Testis (tissue), 3 donors: ENCODE data around the gene OSCP1. TPM values are rescaled to one million over a fixed set of nuclear protein-coding genes. Genes with fewer than 3 reads are reported as not detected.

Experiments
- DNase-seq: peaks from one replicate; pipeline ENCODE4 v3.0.0-alpha.2; 2019
- H3K27ac ChIP-seq, 2 donors: fragments of 200-600 bp; sonication (generic); one replicate each; pipeline ENCODE4 v1.5.1; 2019
- H3K27me3 ChIP-seq: fragments of 200-600 bp; sonication (generic); one replicate; pipeline ENCODE4 v1.5.1; 2019
- H3K36me3 ChIP-seq: fragments of 200-600 bp; sonication (generic); one replicate; pipeline ENCODE4 v1.5.1; 2017; ENCODE audit warnings: low read depth; ENCODE audit errors: missing control alignments
- H3K4me1 ChIP-seq: fragments of 200-600 bp; sonication (generic); one replicate; pipeline ENCODE4 v1.5.1; 2019
- H3K4me3 ChIP-seq, 2 donors: fragments of 200-600 bp; sonication (generic); one replicate each; pipeline ENCODE4 v1.5.1; 2017 to 2019
- H3K9me3 ChIP-seq: fragments of 200-600 bp; sonication (generic); one replicate; pipeline ENCODE4 v1.5.1; 2017
- POLR2A ChIP-seq: fragments of 450-650 bp; IDR thresholded peaks from one replicate; pipeline ENCODE4 v1.6.1; 2017; ENCODE audit warnings: antibody characterized with exemption, mild to moderate bottlenecking, moderate library complexity
- WGBS, 2 donors: methylation state at CpG; one replicate each; pipeline ENCODE4 v1.1.5; 2018; 5-methylcytosine and 5-hydroxymethylcytosine counted together
- intact Hi-C: fragments of 100-400 bp; cut with DNase I; formaldehyde crosslinking; loops from one replicate; pipeline ENCODE4 v1.15.1; 2023; ENCODE audit warnings: low total_unique reads
- polyA plus RNA-seq: library from polyadenylated mRNA; stranded (reverse); fragments of 350-450 nt; fragmentation: Illumina TruSeq; extraction: RNeasy Lipid Tissue Mini Kit (QIAGEN cat#74804); gene quantifications from one replicate; pipeline ENCODE4 v1.2.3, GENCODE V29; 2014; ENCODE audit warnings: low read depth, low replicate concordance; ENCODE audit not compliant: insufficient read depth
- total RNA-seq, 2 donors: library from RNA; depleted of rRNA; stranded (reverse); fragments of >200 nt; gene quantifications; one replicate each; pipeline ENCODE4 v1.2.3, GENCODE V29; 2016
- TF ChIP-seq, protein P1 (sequence below), 3 experiments: fragments of 450-650 bp in 2 of 3; fragments of 200-600 bp in 1 of 3; sonication (generic) in 1 of 3; IDR thresholded peaks; one replicate each; pipeline ENCODE4 v1.5.1; 2016 to 2019; ENCODE audit warnings: antibody characterized with exemption in 3 of 3, mild to moderate bottlenecking in 2 of 3, moderate library complexity in 1 of 3

OSCP1 gene
- total and polyA plus RNA-seq, 3 donors from 2014 or later: 50.7 to 199 (median 72.1) TPM

- no peak overlapping the region for H3K27ac ChIP-seq
- no peaks in the 10 kb centered on the region for H3K36me3 ChIP-seq
- H3K4me3 ChIP-seq: no peak overlapping the region
- 63 to 81% methylated on average over 14 to 19 of the region's 22 CpGs for WGBS, 2 donors
- H3K9me3 ChIP-seq: no peaks in the 10 kb centered on the region
- H3K27me3 ChIP-seq: no peaks in the 10 kb centered on the region
- no peaks in the 10 kb centered on the region for H3K4me1 ChIP-seq
- intact Hi-C loops: no loop called here
- TF ChIP-seq POLR2A: no peak
- TF ChIP-seq, protein P1, sequence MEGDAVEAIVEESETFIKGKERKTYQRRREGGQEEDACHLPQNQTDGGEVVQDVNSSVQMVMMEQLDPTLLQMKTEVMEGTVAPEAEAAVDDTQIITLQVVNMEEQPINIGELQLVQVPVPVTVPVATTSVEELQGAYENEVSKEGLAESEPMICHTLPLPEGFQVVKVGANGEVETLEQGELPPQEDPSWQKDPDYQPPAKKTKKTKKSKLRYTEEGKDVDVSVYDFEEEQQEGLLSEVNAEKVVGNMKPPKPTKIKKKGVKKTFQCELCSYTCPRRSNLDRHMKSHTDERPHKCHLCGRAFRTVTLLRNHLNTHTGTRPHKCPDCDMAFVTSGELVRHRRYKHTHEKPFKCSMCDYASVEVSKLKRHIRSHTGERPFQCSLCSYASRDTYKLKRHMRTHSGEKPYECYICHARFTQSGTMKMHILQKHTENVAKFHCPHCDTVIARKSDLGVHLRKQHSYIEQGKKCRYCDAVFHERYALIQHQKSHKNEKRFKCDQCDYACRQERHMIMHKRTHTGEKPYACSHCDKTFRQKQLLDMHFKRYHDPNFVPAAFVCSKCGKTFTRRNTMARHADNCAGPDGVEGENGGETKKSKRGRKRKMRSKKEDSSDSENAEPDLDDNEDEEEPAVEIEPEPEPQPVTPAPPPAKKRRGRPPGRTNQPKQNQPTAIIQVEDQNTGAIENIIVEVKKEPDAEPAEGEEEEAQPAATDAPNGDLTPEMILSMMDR (IDR thresholded peaks at IDR 0.05): no peak
- no peak for DNase-seq
Observed at GRCh38 chr1:36471830-36472641, 21.8 kb upstream of the OSCP1 start.

- Histone ChIP-seq H3K27ac (no peak overlapping the region), H3K4me1 (peaks cover 6% of the 10 kb centered on the region), H3K4me3 (no peak overlapping the region), H3K36me3 (no peaks in the 10 kb centered on the region), H3K27me3 (no peaks in the 10 kb centered on the region), H3K9me3 (no peaks in the 10 kb centered on the region)
- TF ChIP-seq, protein P1 (IDR thresholded peaks at IDR 0.05): no peak
- TF ChIP-seq POLR2A: no peak
- no peak for DNase-seq
- intact Hi-C loops: no loop called here
- 72 to 87% methylated on average over 2 of the region's 2 CpGs for WGBS, 2 donors
Observed at GRCh38 chr1:36469163-36469562, 18.9 kb upstream of the OSCP1 start.

DNA sequence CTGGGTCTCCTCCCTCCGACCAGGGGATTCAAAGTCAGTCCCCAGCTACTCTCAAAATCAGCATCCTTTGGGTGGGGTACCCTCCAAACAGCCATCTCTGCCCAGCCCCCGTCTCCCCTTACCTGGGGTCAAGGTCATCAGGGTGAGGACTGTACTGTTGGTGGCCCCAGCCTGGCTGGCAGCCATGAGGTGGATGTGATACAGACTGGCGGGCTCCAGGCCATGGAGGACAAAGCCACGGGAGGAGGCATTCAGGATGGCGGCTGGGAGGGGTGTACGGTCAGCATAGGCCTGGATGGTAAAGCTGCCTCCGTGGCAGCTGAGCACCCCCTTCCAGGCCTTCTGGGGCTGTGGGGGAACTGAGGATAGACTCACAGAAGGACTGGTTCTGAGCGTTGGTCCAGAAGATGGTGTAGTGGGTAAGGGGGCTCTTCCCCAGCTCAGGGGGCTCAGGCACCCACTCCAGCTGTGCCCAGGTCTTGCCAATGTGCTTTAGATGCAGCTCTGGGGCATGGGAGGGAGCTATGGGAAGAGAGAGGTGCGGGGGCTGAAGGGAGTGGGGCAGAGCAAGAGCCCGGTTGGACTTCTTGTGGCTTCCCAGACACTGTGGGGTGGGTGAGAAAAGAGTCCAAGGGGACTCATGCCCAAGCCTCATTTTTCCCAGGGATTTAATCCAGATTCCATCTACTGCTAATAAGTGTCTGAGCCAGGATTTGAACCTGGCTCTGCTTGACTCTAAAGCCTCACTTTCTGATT is 17.6 kb upstream of the OSCP1 start:
- Histone ChIP-seq H3K27ac (no peak overlapping the region), H3K4me3 (no peak overlapping the region), H3K4me1 (peaks cover 13% of the 10 kb centered on the region), H3K36me3 (no peaks in the 10 kb centered on the region), H3K9me3 (no peaks in the 10 kb centered on the region), H3K27me3 (no peaks in the 10 kb centered on the region)
- TF ChIP-seq, protein P1 (IDR thresholded peaks at IDR 0.05): no peak
- TF ChIP-seq POLR2A: no peak
- intact Hi-C loops: no loop called here
- WGBS, 2 donors: 86 to 88% methylated on average over 9 to 10 of the region's 10 CpGs
- no peak for DNase-seq

DNA sequence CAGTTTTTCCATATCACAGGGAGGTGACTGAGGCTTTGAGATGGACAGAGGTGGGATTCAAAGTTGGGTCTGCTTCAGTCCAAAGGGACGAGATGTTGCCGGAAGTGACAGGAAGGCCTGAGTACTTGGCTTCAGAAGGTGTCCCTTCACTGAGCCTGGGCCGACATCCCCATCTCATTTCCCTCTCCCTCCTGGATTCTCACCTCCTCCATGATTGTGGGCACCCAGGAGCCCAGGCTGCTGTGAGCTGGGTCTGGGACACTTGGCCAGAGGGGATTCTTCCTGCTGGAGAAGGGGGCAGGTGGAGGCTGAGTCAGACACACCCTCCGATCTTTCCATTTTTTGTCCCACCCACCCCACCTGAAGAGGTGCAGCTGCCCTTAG is 16.8 kb upstream of the OSCP1 start:
- 90 to 94% methylated on average over 3 to 4 of the region's 4 CpGs for WGBS, 2 donors
- H3K4me3 ChIP-seq: no peak overlapping the region
- no peaks in the 10 kb centered on the region for H3K36me3 ChIP-seq
- TF ChIP-seq, protein P1 (IDR thresholded peaks at IDR 0.05): no peak
- no peak for TF ChIP-seq POLR2A
- no peaks in the 10 kb centered on the region for H3K9me3 ChIP-seq
- no peak overlapping the region for H3K27ac ChIP-seq
- intact Hi-C loops: no loop called here
- DNase-seq: no peak
- no peaks in the 10 kb centered on the region for H3K27me3 ChIP-seq
- H3K4me1 ChIP-seq: peaks cover 13% of the 10 kb centered on the region
